ENCODE measurements around the gene MAOA.
"Not testable (repeated sequence)": the region's sequence is repeated elsewhere in the genome, so short reads cannot be mapped to it uniquely, and the experiment has no call there.

MAOA gene

DNA sequence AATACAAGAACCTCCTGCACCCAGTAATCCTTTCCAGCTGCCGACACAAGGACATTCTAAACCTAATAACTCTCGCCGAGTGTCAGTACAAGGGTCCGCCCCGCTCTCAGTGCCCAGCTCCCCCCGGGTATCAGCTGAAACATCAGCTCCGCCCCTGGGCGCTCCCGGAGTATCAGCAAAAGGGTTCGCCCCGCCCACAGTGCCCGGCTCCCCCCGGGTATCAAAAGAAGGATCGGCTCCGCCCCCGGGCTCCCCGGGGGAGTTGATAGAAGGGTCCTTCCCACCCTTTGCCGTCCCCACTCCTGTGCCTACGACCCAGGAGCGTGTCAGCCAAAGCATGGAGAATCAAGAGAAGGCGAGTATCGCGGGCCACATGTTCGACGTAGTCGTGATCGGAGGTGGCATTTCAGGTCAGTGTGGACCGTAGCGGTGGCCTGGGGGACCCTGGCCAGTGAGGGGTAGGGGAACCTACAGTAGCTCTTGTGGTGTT lies at the start of gene MAOA:
Gene MAOA (plus strand): TSS at position 295 of the 490 bp plus-strand sequence. CDS start 43 bp downstream, at position 338.
- DNase-seq = no peak

- DNase-seq = no peak
Observed at GRCh38 chrX:43612400-43612799, 43.7 kb upstream of the MAOA start.

DNA sequence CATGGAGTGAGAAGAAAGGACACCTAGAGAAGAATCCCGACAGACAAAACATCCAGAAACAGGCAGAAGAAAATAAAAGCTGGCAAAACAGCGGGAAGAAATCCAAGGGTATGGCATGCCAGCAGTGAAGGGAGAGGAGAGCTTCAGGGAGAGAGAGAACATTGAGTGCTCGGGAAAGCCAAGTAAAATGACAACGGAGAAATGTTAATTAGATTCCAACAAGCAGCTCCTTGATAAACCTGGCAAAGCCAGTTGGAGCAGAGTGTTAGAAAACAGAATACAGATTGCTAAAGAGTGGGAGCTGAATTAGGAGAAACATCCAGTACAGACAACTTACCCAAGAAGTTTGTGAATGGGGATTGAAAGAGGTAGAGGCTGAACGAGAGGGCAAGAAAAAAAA lies 40.4 kb upstream of the MAOA start:
- no peak for DNase-seq

DNA sequence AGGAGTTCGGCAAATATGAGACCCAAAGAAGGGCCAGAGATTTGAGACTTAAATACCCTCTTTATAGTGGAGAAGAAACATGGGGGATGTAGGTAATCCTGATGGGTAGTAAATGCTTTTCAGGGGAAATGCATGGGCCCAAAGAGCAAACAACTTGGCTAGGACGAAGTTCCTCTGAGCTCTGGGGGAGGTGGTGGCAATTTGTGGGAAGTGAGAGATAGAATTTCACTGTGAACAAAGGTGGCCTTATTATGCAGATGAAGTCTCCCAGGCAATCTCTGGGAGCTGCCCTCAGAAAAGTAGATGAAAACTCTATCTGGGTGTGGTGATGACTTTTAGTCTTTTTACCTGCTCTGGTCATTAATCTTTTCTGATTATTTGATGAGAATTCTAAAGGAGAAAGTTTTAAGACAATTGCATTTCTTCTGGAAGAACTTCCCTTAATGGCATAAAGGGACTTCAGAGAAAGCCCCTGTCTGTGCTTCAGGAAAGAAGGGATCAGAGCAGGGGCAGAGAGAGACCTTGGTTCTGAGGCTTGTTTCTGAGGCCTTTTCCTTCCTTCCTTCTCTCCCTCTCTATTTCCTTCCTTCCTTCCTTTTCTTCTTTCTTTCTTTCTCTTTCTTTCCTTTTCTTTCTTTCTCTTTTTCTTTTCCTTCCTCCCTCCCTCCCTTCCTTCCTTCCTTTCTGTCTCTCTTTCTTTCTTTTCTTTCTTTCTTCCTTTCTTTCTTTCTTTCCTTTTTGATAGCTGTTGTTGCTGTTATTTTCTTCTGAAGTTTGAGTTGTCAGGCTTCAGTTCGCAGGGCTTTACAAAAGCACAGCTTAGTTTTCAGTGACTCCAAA lies 37.5 kb upstream of the MAOA start:
- DNase-seq = no peak

- not testable (repeated sequence) for DNase-seq
Observed at GRCh38 chrX:43619861-43620260, 36.2 kb upstream of the MAOA start.

- DNase-seq = no peak
Observed at GRCh38 chrX:43627147-43627546, 29.0 kb upstream of the MAOA start.

- DNase-seq = no peak
Observed at GRCh38 chrX:43627669-43628068, 28.4 kb upstream of the MAOA start.

DNA sequence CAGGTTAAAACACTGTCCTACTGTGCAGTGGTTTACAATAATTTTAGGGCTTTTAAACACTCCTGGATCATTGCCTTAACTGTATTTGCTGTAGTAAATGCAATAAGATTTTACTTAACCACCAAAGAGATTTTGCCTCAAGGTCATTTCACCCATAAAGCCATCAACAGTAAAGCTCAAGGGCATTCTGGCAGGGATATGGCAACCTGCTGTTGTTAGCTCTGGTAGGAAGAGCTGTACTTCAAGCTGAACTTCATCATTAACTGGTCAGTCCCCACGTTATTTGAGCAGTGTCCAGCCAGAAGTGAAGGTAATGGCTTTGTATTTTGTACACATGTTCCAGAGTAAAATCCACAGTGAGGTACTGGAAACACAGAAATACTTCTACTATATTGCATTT lies 26.9 kb upstream of the MAOA start:
- DNase-seq = no peak

- DNase-seq = no peak
Observed at GRCh38 chrX:43631841-43632240, 24.3 kb upstream of the MAOA start.

DNA sequence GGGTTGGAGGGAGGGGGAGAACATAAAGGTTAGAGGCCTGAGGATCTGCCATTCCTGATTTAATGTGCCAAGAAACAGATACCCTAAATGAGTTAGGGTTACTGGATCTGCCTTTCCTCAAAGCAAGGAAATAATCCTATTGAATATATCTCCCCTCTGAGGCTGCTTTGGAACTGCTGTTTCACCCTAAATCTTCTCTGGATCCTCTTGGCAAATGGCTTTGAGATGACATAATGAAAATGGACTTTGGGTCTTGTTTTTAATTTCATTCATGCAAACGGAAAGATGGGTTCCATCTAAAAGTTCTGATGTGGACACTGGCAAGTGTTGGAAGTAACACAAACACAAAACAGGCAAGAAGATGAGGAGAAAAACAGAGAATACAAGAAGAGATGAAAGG lies 23.0 kb upstream of the MAOA start:
- no peak for DNase-seq

- no peak for DNase-seq
Observed at GRCh38 chrX:43633757-43634156, 22.3 kb upstream of the MAOA start.

DNA sequence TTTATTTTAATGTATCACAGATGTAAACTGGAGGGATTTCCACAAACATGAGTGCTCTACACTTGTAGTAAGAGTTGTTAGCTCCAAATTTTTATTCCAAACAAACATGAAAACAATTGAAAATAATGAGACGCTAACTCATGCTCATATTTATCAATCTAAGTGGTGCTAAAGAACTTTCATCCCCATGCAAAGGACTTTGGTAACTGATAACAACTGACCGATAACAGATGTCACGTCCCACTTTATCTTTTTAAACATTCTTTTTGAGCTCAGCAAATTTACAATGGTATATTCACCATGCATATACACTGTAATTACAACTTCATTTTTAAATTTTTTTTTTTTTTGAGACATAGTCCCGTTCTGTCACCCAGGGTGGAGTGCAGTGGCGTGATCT lies 15.6 kb upstream of the MAOA start:
- no peak for DNase-seq

DNA sequence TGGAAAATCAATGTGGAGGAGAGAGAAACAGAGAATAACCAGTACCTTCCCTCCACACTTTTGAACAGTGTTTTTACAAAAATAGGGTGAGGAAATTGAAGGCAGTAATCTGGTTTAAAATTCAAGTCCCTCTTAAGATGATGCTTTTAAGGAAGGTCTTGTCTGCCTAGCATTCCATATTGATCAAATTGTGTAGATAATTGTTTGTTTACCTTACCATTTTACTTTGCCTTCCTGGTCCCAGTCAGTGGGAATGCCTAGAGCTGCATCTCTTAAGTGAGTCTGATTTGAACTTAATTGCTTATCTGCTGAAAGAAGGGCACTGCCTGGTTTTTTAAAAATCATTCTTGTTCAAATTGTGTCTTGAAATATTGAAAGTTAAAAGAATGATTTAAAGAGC lies 14.4 kb upstream of the MAOA start:
- DNase-seq = no peak

- DNase-seq = no peak
Observed at GRCh38 chrX:43643201-43643600, 12.9 kb upstream of the MAOA start.

DNA sequence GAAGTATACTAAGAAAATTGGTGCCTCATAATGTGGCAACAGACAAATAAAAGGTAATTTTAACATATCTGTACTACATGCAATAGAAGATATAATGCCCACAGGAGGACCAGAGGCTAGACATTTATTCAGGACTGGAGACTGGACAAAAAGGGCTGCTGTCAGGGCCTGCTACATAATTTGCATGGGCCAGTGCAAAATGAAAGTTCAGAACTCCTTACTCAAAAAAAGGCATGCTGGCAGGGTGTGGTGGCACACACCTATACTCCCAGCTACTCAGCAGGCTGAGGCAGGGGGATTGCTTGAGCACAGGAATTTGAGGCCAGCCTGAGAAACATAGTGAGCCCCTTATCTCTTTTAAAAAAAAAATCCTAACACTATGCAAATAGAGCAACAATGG lies 12.4 kb upstream of the MAOA start:
- DNase-seq = no peak

GRCh38 chrX:43644124-43644701 lies 11.9 kb upstream of the MAOA start:
- no peak for DNase-seq

- no peak for DNase-seq
Observed at GRCh38 chrX:43646800-43647199, 9.3 kb upstream of the MAOA start.

DNA sequence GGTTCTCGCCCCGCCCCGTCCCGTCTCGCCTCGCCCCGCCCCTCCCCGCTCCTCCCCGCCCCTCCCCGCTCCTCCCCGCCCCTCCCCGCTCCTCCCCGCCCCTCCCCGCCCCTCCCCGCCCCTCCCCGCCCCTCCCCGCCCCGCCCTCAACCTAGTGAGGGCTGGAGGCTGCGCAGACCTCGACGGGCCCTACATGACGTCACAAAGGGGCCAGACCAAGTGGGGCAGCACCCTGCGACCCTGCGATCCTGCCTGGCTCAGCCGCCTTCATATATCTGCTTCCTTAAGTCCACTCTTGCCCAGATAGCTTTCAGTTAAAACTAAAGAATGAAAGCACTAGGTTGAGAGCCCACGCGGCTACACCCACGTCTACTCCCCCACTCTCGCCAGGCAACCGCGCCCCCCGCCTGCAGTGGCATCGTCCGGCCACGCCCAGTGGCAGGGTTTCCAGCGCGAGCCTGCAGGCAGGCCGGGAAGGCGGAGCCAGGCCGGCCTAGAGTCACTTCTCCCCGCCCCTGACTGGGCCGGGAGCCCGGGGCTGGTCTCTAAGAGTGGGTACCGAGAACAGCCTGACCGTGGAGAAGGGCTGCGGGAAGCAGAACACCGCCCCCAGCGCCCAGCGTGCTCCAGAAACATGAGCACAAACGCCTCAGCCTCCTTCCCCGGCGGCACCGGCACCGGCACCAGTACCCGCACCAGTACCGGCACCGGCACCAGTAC lies 1.5 kb upstream of the MAOA start:
- peak; percentile 78 for DNase-seq

DNA sequence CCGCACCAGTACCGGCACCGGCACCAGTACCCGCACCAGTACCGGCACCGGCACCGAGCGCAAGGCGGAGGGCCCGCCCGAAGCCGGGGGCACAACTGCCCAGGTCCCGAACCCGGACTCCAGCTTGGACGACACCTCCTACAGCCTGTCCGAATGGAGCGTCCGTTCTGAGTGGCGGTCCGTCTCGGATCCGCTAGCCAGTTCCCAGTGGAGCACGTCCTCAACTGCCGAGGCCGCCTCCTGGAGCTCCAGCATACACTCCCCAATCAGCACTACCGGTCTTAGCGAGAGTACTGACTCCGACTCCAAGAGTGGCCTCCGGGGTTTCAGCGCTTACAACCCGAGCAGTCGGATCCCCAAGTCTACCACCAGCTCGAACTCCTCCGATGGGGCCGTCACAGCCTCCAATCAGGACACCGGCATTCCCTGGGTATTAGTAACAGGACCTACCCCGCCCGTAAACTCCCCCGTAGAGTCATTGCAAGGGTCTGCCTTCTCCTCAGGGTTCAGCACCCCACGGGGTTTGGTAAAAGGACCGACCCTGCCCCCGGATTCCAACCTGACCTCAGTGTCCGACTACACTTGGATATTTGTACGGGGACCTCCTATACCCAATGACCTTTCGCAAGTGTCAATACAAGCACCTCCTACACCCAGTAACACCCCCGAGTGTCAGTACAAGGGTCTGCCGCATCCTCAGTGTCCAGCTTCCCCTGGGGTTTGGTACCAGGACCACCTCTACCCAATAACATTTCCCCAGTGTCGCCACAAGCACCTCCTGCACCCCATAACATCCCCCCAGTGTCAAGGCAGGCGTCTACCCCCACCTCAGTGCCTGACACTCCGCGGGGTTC lies 721 bp upstream of the MAOA start:
- DNase-seq = no peak

GRCh38 chrX:43657671-43658070 lies 1.6 kb downstream of the MAOA start:
- DNase-seq = no peak

DNA sequence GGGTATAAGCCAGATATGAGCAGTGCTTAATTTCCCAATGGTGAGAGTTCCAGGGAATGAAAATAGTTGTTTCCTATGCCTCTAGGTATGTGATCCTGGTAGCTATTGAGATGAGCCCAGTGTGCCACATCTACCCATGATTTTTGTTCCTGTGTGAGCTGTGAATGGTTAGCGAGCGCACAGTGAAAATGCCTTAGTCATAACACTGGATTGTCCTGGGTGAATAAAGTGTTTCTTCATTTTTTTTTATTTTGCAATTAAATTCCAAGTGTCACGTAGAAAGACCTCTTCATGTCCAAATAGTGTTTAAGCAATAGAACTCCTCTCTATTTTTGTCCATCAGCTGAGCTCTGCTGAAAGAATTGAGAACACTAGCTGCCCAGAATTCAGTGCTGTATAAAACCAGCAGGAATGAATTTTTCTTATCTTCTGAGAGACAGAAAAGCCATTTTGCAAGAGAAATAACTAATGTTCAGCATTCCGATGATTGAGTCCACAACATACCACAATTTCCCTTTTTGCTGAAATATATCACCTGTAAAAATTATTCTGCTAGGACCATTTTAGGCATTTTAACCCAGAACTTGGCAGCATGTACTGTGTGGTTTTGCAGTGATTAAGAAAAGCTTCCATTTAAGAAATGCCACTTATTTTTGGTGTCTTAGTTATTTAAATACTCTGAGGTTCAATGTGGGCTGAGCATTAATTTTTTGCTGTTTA lies 5.6 kb downstream of the MAOA start:
- no peak for DNase-seq

DNA sequence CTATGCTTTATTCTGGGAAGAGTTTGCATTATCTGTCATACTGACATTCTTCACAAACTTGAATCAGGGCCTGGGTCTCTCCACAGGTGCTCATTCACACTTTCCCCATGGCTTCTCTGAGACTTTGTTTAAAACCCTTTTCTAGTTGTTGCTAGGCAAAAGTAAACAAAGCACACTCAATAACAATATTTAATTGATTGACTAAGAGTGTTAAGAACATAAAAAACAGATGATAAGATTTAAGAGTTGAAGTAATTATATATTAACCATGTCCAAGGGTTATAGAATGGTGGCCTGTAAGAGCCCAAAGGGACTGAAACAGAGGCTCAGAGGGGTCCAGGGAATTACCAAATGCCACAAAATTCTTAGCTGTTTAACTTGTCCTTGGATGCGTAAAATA lies 7.1 kb downstream of the MAOA start:
- DNase-seq = no peak

All from NCI-H1694 treated with DMSO at 0.1 percent for 48 hours (cell line).